Neural cell (in vitro differentiated cells): ENCODE results near the gene OR56A4. TPM values are rescaled to one million over a fixed set of nuclear protein-coding genes. Genes with fewer than 3 reads are reported as not detected.

Source experiments
- polyA plus RNA-seq: library from polyadenylated mRNA; depleted of rRNA; stranded (reverse); fragments of >200 nt; gene quantifications from 2 replicates; pipeline ENCODE4 v1.2.3, GENCODE V29; 2014
- small RNA-seq, 3 experiments: library from RNA; depleted of rRNA; stranded (forward); fragments of <200 nt; gene quantifications; one replicate each; pipeline ENCODE3, GENCODE V24; 2012

OR56A4 gene
- polyA plus RNA-seq, 1 donor from 2014 or later, result not detected

Small RNA genes within 50 kb of the gene (small RNA-seq; reads per million reads assigned to genes)
- 0 reads per million in 3 experiments for gene RNA5SP329

Other genes starting within 250 kb of the OR56A4 start
- not detected in 2 replicates for gene OR52N5, start 223.6 kb downstream of the OR56A4 start, polyA plus RNA-seq
- gene OR52N1, start 215.7 kb downstream of the OR56A4 start, polyA plus RNA-seq, result not detected in 2 replicates
- gene OR52N2, start 198.0 kb downstream of the OR56A4 start, polyA plus RNA-seq, result not detected in 2 replicates
- gene OR52E6, start 165.0 kb downstream of the OR56A4 start, polyA plus RNA-seq, result not detected in 2 replicates
- gene OR52E8, start 149.3 kb downstream of the OR56A4 start, polyA plus RNA-seq, result not detected in 2 replicates
- not detected in 2 replicates for gene OR52E4, start 126.3 kb downstream of the OR56A4 start, polyA plus RNA-seq
- not detected in 2 replicates for gene OR52E5, start 113.7 kb downstream of the OR56A4 start, polyA plus RNA-seq
- not detected in 2 replicates for gene OR56A3, start 64.7 kb downstream of the OR56A4 start, polyA plus RNA-seq
- gene OR56A5, start 38.5 kb downstream of the OR56A4 start, polyA plus RNA-seq, result not detected in 2 replicates
- not detected in 2 replicates for gene OR52L1, start 20.0 kb downstream of the OR56A4 start, polyA plus RNA-seq
- not detected in 2 replicates for gene OR56A1, start 23.8 kb upstream of the OR56A4 start, polyA plus RNA-seq
- not detected in 2 replicates for gene OR56B4, start 100.7 kb upstream of the OR56A4 start, polyA plus RNA-seq
- gene OR52B2, start 163.4 kb upstream of the OR56A4 start, polyA plus RNA-seq, result not detected in 2 replicates
- not detected in 2 replicates for gene OR52W1, start 192.3 kb upstream of the OR56A4 start, polyA plus RNA-seq
- not detected in 2 replicates for gene C11orf42, start 198.6 kb upstream of the OR56A4 start, polyA plus RNA-seq
- gene FHIP1B, start 227.7 kb upstream of the OR56A4 start, polyA plus RNA-seq, result 36.0 and 72.3 TPM in 2 replicates
- not detected in 2 replicates for gene CNGA4, start 232.1 kb upstream of the OR56A4 start, polyA plus RNA-seq